Mammary epithelial cell (primary cell): ENCODE results near the gene PEDS1.

Experiments
- CTCF ChIP-seq, 2 donors: IDR thresholded peaks in 1 of 2; conservative IDR thresholded peaks in 1 of 2; 2 replicates each; pipeline ENCODE4 v1.5.1; 2011 to 2012; ENCODE audit warnings: inconsistent platforms in 2 of 2, low read length in 2 of 2, mild to moderate bottlenecking in 2 of 2, control low read depth in 1 of 2, low read depth in 1 of 2; ENCODE audit not compliant: insufficient read depth in 1 of 2; ENCODE audit errors: extremely low read depth in 1 of 2
- EZH2 ChIP-seq: IDR thresholded peaks from 2 replicates; pipeline ENCODE4 v1.6.1; 2012; ENCODE audit warnings: low read length, inconsistent platforms, borderline replicate concordance

DNA sequence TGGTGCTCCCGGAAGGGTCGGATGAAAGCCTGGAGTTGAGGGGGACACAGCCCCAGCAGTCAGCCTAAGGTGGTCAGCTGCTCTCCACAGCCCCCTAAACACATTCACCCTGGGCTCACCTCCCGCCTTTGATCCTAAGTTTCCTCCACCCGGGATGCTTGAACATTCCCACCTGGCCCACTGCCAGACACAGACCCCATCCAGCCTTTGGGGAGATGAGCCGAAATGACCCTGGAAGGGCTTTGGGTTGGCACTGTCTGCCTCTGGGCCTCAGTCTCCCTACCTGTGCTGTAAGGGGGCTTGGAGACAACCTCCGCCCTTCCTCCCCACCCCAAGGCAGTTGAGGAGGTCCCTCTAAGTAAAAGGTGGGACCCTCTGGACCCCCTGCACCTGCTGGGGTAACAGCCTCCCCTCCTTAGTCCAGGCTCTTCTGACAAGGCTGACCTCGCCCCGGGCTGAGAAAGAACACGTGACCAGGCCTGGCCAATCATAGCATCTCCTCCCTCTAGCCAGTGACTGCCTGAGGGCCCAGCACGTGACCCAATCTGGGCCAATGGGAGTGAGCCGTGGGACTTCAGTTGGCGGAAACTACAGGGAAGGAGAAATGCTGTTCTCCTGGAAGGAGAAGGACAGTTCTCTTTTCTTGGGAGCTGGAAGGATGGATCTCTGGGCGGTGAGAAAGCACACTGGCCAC lies 23.7 kb downstream of the PEDS1 start:
- TF ChIP-seq EZH2, result no peak
- TF ChIP-seq CTCF (conservative IDR thresholded peaks at IDR 0.05 in 1 of 2, IDR thresholded peaks at IDR 0.05 in 1 of 2; ENCODE audit: extremely low read depth in 1 of 2, insufficient read depth in 1 of 2, low read depth in 1 of 2, low read length in 2 of 2), result no peak
